Tibial nerve (tissue), 4 donors: Measurements from ENCODE around the gene TAF12. TPM values are rescaled to one million over a fixed set of nuclear protein-coding genes. Genes with fewer than 3 reads are reported as not detected.
"Not testable (repeated sequence)": the region's sequence is repeated elsewhere in the genome, so short reads cannot be mapped to it uniquely, and the experiment has no call there.

ENCODE experiments used
- DNase-seq, 2 donors: peaks; one replicate each; pipeline ENCODE4 v3.0.0-alpha.2; 2019; ENCODE audit warnings: low spot score in 2 of 2
- H3K27ac ChIP-seq, 4 donors: fragments of 200-600 bp; sonication (generic) in 3 of 4; one replicate each; pipeline ENCODE4 v1.5.1; 2017 to 2019; ENCODE audit warnings: mild to moderate bottlenecking in 1 of 4
- H3K27me3 ChIP-seq, 2 donors: fragments of 200-600 bp; sonication (generic) in 1 of 2; one replicate each; pipeline versions ENCODE4 v1.5.1 to v1.6.0; 2017 to 2019
- H3K36me3 ChIP-seq, 3 donors: fragments of 200-600 bp; sonication (generic); one replicate each; pipeline ENCODE4 v1.5.1; 2018 to 2019
- H3K4me1 ChIP-seq, 4 donors: fragments of 200-600 bp; sonication (generic) in 3 of 4; one replicate each; pipeline ENCODE4 v1.5.1; 2017 to 2019
- H3K4me3 ChIP-seq, 4 donors: fragments of 200-600 bp; sonication (generic) in 3 of 4; one replicate each; pipeline ENCODE4 v1.5.1; 2017 to 2019; ENCODE audit warnings: mild to moderate bottlenecking in 1 of 4, moderate library complexity in 1 of 4
- H3K9me3 ChIP-seq, 4 donors: fragments of 200-600 bp; sonication (generic) in 3 of 4; one replicate each; pipeline ENCODE4 v1.5.1; 2017 to 2019
- CTCF ChIP-seq, 5 experiments: fragments of 200-600 bp in 3 of 5; fragments of 450-650 bp in 2 of 5; sonication (generic) in 3 of 5; IDR thresholded peaks; one replicate each; pipeline ENCODE4 v1.5.1; 2016 to 2019; ENCODE audit warnings: antibody characterized with exemption in 5 of 5, mild to moderate bottlenecking in 3 of 5, moderate library complexity in 2 of 5
- EP300 ChIP-seq, 2 donors: sonication (generic); formaldehyde crosslinking; IDR thresholded peaks; one replicate each; pipeline ENCODE4 v1.6.1; 2017; ENCODE audit warnings: antibody characterized with exemption in 2 of 2, mild to moderate bottlenecking in 1 of 2
- POLR2A ChIP-seq, 2 donors: fragments of 450-650 bp; IDR thresholded peaks; one replicate each; pipeline ENCODE4 v1.6.1; 2017; ENCODE audit warnings: antibody characterized with exemption in 2 of 2, mild to moderate bottlenecking in 2 of 2, moderate library complexity in 2 of 2
- WGBS, 2 donors: methylation state at CpG; one replicate each; pipeline ENCODE4 v1.1.5; 2018; 5-methylcytosine and 5-hydroxymethylcytosine counted together
- total RNA-seq, 4 donors: library from RNA; depleted of rRNA; stranded (reverse); fragments of >200 nt; gene quantifications; one replicate each; pipeline ENCODE4 v1.1.0, GENCODE V29; 2016

Gene TAF12
- total RNA-seq, 4 donors from 2014 or later, result 14.3 to 25.8 (median 24.0) TPM

- no peak for DNase-seq
- no peak overlapping the region for H3K27ac ChIP-seq
- H3K9me3 ChIP-seq, result no peaks in the 10 kb centered on the region
Measured at GRCh38 chr1:28675924-28676257, 33.0 kb upstream of the TAF12 start.

GRCh38 chr1:28672971-28673370 lies 30.1 kb upstream of the TAF12 start:
- H3K27ac ChIP-seq, H3K36me3 ChIP-seq, H3K27me3 ChIP-seq, H3K4me3 ChIP-seq, DNase-seq, H3K9me3 ChIP-seq: not testable (repeated sequence)
- peaks cover 0 to 18% (median 13%) of the 10 kb centered on the region in 4 donors for H3K4me1 ChIP-seq
- WGBS, 2 donors, result 95 to 98% methylated on average over 15 of the region's 15 CpGs

More at GRCh38 chr1:28675924-28676257, 33.0 kb upstream of the TAF12 start:
- peaks cover 0 to 3% (median 0%) of the 10 kb centered on the region in 4 donors for H3K4me1 ChIP-seq
- TF ChIP-seq EP300 (IDR thresholded peaks at IDR 0.05) (no peak), CTCF (IDR thresholded peaks at IDR 0.05) (no peak), POLR2A (IDR thresholded peaks at IDR 0.05) (no peak)
- no peaks in the 10 kb centered on the region for H3K27me3 ChIP-seq
- H3K36me3 ChIP-seq, result no peaks in the 10 kb centered on the region
- no peak overlapping the region for H3K4me3 ChIP-seq

GRCh38 chr1:28671254-28671780 lies 28.4 kb upstream of the TAF12 start:
- H3K4me1 ChIP-seq, result peaks cover 0 to 30% (median 21%) of the 10 kb centered on the region in 4 donors
- DNase-seq, result no peak
- 94% methylated on average over 20 of the region's 20 CpGs for WGBS, 2 donors

GRCh38 chr1:28668956-28669723 lies 26.3 kb upstream of the TAF12 start:
- WGBS, 2 donors, result 1 to 2% methylated on average over 13 to 46 of the region's 63 CpGs
- peak overlapping the region; percentile 82 to 100 (median 100) for H3K27ac ChIP-seq
- H3K36me3 ChIP-seq, result no peaks in the 10 kb centered on the region
- peak overlapping the region; percentile 51 to 99 (median 98) for H3K4me3 ChIP-seq
- TF ChIP-seq CTCF (IDR thresholded peaks at IDR 0.05) (no peak), EP300 (IDR thresholded peaks at IDR 0.05) (peak in 1 of 2 donors; percentile 7), POLR2A (IDR thresholded peaks at IDR 0.05) (no peak)
- peak in 1 of 2 donors; percentile 22 for DNase-seq
- H3K9me3 ChIP-seq, result no peaks in the 10 kb centered on the region
- peaks cover 0 to 30% (median 21%) of the 10 kb centered on the region in 4 donors for H3K4me1 ChIP-seq
- H3K27me3 ChIP-seq, result no peaks in the 10 kb centered on the region

More at GRCh38 chr1:28671254-28671780, 28.4 kb upstream of the TAF12 start:
- Histone ChIP-seq H3K9me3 (no peaks in the 10 kb centered on the region), H3K27ac (no peak overlapping the region), H3K4me3 (no peak overlapping the region), H3K36me3 (no peaks in the 10 kb centered on the region), H3K27me3 (no peaks in the 10 kb centered on the region)
- TF ChIP-seq CTCF (IDR thresholded peaks at IDR 0.05), result no peak
- TF ChIP-seq EP300 (IDR thresholded peaks at IDR 0.05), result no peak
- TF ChIP-seq POLR2A (IDR thresholded peaks at IDR 0.05), result no peak

- WGBS, 2 donors, result 2% methylated on average over 8 to 15 of the region's 57 CpGs
- DNase-seq, result peak; percentile 69 to 73
- Histone ChIP-seq H3K4me3 (peak within 1 kb of the TSS; percentile 51 to 99 (median 98)), H3K4me1 (peaks cover 0 to 30% (median 21%) of the 10 kb centered on the region in 4 donors), H3K9me3 (no peaks in the 10 kb centered on the region), H3K27ac (peak within 1 kb of the TSS; percentile 82 to 100 (median 100)), H3K36me3 (no peaks in the 10 kb centered on the region), H3K27me3 (no peaks in the 10 kb centered on the region)
- TF ChIP-seq CTCF (IDR thresholded peaks at IDR 0.05) (peak in 2 of 5 experiments; percentile 15 to 39), POLR2A (IDR thresholded peaks at IDR 0.05) (no peak), EP300 (IDR thresholded peaks at IDR 0.05) (no peak)
Measured at GRCh38 chr1:28668191-28668955, 25.5 kb upstream of the TAF12 start, which contains the start of gene GMEB1. TSS of gene GMEB1 (plus strand) at chr1:28668784. CDS start at chr1:28683613, 14,829 bp downstream.
